Suprapubic skin (tissue), 4 donors: ENCODE results near the gene PCP4L1. TPM values are rescaled to one million over a fixed set of nuclear protein-coding genes. Genes with fewer than 3 reads are reported as not detected.

ENCODE experiments used
- DNase-seq, 2 donors: peaks; one replicate each; pipeline ENCODE4 v3.0.0-alpha.2; 2019; ENCODE audit warnings: low spot score in 2 of 2
- H3K27ac ChIP-seq: fragments of 200-600 bp; sonication (generic); one replicate; pipeline ENCODE4 v1.5.1; 2019
- H3K27me3 ChIP-seq: fragments of 200-600 bp; sonication (generic); one replicate; pipeline ENCODE4 v1.5.1; 2019
- H3K36me3 ChIP-seq: fragments of 200-600 bp; sonication (generic); one replicate; pipeline ENCODE4 v1.5.1; 2019
- H3K4me1 ChIP-seq: fragments of 200-600 bp; sonication (generic); one replicate; pipeline ENCODE4 v1.5.1; 2019
- H3K4me3 ChIP-seq: fragments of 200-600 bp; sonication (generic); one replicate; pipeline ENCODE4 v1.5.1; 2019; ENCODE audit warnings: mild to moderate bottlenecking
- H3K9me3 ChIP-seq: fragments of 200-600 bp; sonication (generic); one replicate; pipeline ENCODE4 v1.5.1; 2019
- CTCF ChIP-seq, 2 donors: fragments of 200-600 bp in 1 of 2; fragments of 450-650 bp in 1 of 2; sonication (generic) in 1 of 2; IDR thresholded peaks; one replicate each; pipeline ENCODE4 v1.5.1; 2016 to 2019; ENCODE audit warnings: antibody characterized with exemption in 2 of 2, mild to moderate bottlenecking in 1 of 2, moderate library complexity in 1 of 2
- EP300 ChIP-seq: sonication (generic); formaldehyde crosslinking; IDR thresholded peaks from one replicate; pipeline ENCODE4 v1.6.1; 2017; ENCODE audit warnings: antibody characterized with exemption
- POLR2A ChIP-seq, 2 donors: fragments of 450-650 bp; IDR thresholded peaks; one replicate each; pipeline ENCODE4 v1.6.1; 2017; ENCODE audit warnings: antibody characterized with exemption in 2 of 2, mild to moderate bottlenecking in 2 of 2, moderate library complexity in 2 of 2
- POLR2AphosphoS5 ChIP-seq, 3 donors: sonication (generic); formaldehyde crosslinking; IDR thresholded peaks; one replicate each; pipeline ENCODE4 v1.6.1; 2017; ENCODE audit warnings: antibody characterized with exemption in 3 of 3
- WGBS: methylation state at CpG from one replicate; pipeline ENCODE4 v1.1.5; 2018; 5-methylcytosine and 5-hydroxymethylcytosine counted together
- total RNA-seq, 4 donors: library from RNA; depleted of rRNA; stranded (reverse); fragments of >200 nt; gene quantifications; one replicate each; pipeline ENCODE4 v1.1.0, GENCODE V29; 2016

The PCP4L1 gene
- total RNA-seq, 4 donors from 2014 or later = 2.7 to 10.1 (median 3.7) TPM

DNA sequence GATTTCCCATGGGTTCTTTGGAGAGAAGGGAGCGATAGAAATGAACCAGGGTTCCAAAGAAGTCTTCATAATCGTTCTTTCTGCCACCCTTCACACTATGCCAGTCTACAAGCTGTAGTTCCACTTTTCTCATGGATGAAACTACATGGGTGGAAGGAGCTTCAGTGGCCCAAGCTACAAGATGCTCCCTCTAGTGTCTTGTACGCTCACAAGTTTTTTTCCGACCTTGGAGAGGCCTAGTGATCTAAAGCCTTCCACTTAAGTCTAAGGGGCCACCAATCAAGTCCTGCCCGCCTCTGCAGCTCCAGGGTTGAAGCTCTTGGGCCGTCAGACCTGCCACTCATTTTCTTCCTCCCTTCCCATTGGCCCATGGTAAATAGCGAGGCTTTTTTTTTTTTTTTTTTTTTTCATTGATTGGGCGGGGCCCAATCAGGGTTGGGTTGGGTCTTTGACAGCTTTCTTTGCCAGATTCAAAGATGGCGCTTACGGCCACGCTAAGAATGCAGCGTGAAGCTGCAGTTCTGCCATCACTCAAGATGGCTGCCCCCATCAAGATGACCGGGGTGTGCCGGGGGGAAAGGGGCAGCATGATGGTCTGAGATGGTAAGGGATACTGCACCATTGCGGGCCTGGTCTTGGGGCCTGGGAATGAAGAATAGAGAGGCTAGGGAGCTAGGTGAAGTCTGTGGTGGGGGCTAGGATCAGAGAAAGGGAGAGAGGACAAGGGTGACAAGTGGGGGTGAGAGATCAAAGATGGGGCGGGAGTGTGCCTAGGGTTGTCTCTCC lies 32.8 kb upstream of the PCP4L1 start, which contains the start of gene TOMM40L:
Gene TOMM40L (plus strand): TSS at position 527 of the 786 bp plus-strand sequence. CDS start 430 bp downstream, outside the sequence.
- peaks cover 26% of the 10 kb centered on the region for H3K36me3 ChIP-seq
- 4% methylated on average over 16 of the region's 16 CpGs for WGBS
- H3K9me3 ChIP-seq = no peaks in the 10 kb centered on the region
- peak within 1 kb of the TSS; percentile 0 for H3K27ac ChIP-seq
- peak within 1 kb of the TSS; percentile 54 for H3K4me3 ChIP-seq
- no peaks in the 10 kb centered on the region for H3K27me3 ChIP-seq
- peak; percentile 94 to 95 for DNase-seq
- no peak for TF ChIP-seq EP300
- TF ChIP-seq CTCF (IDR thresholded peaks at IDR 0.05) = peak; percentile 50 to 58
- H3K4me1 ChIP-seq = peaks cover 28% of the 10 kb centered on the region

DNA sequence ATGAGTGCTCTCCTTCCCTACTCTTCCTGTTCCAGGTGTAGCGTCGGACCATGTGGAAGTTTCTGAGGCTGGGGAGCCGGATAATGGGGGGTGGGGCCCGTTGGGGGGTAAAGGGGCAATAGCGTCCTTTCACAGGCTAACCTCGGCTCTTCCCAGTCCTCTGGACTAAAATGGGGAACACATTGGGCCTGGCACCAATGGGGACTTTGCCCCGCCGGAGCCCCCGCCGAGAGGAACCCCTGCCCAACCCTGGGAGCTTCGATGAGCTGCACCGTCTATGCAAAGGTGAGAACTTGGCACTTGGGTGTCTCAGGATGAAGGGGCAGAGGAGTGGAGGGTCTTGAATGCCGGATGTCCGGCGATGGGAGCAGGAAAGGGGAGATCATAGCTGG lies 32.2 kb upstream of the PCP4L1 start:
- Histone ChIP-seq H3K9me3 (no peaks in the 10 kb centered on the region), H3K36me3 (peaks cover 32% of the 10 kb centered on the region), H3K4me3 (peak overlapping the region; percentile 54), H3K27ac (no peak overlapping the region), H3K4me1 (peaks cover 28% of the 10 kb centered on the region), H3K27me3 (no peaks in the 10 kb centered on the region)
- TF ChIP-seq EP300 (no peak), POLR2A (IDR thresholded peaks at IDR 0.05) (no peak), CTCF (IDR thresholded peaks at IDR 0.05) (no peak), POLR2AphosphoS5 (IDR thresholded peaks at IDR 0.05) (no peak)
- WGBS = 5% methylated on average over 13 of the region's 15 CpGs
- DNase-seq = no peak

DNA sequence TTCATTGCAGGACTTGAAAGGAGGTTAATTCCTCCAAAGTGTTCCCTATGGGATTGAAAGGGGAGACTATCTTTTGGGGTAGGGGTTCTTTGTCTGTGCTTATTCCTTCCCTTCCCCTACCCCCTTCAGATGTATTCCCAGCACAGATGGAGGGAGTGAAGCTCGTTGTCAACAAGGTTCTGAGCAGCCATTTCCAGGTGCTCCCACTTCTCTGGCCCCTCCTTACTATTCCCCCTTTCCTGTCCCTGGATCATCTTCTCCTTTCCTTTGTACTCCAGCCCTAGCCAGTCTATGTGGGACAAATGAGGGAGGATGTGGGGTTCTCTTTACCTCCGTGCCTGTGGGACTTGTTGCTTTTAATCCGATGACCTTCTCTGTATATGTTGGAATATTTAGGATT lies 31.8 kb upstream of the PCP4L1 start:
- Histone ChIP-seq H3K27ac (no peak overlapping the region), H3K9me3 (no peaks in the 10 kb centered on the region)

DNA sequence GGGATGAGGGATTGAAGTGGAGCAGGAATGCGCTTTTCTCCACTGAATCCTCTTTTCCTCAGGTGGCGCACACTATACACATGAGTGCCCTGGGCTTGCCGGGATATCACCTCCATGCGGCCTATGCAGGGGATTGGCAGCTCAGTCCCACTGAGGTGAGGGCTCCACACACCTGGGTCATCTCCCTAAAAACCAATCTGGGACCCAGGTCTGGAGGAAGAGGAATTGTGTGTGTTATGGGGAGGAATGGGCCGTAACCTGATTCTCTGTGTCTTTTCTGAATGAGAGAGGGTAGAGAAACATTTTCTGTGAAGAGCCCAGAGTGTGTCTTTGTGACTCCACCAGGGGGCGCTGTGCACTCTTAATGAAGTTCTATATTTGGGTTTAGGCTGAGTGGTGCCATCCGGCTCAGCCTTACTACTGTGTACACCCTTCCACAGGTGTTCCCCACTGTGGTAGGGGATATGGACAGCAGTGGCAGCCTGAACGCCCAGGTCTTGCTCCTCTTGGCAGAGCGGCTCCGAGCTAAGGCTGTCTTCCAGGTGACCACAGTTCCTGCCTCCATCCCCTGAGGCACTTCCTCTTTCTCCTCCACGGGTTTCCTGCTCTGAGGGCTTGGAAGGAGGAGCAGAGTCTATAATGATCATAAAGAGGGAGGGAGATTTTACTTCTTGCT lies 31.2 kb upstream of the PCP4L1 start:
- TF ChIP-seq POLR2A (IDR thresholded peaks at IDR 0.05) = no peak
- TF ChIP-seq EP300 = no peak
- TF ChIP-seq POLR2AphosphoS5 (IDR thresholded peaks at IDR 0.05) = no peak
- TF ChIP-seq CTCF (IDR thresholded peaks at IDR 0.05) = peak; percentile 78 to 91
- Histone ChIP-seq H3K36me3 (peaks cover 35% of the 10 kb centered on the region), H3K4me1 (peaks cover 28% of the 10 kb centered on the region), H3K9me3 (no peaks in the 10 kb centered on the region), H3K27me3 (no peaks in the 10 kb centered on the region), H3K4me3 (peak overlapping the region; percentile 54), H3K27ac (no peak overlapping the region)
- peak; percentile 89 to 94 for DNase-seq
- WGBS = 36% methylated on average over 11 of the region's 11 CpGs

More for the DNA sequence above, 31.8 kb upstream of the PCP4L1 start:
- no peak for DNase-seq
- H3K27me3 ChIP-seq = no peaks in the 10 kb centered on the region
- 69% methylated on average over 3 of the region's 3 CpGs for WGBS
- TF ChIP-seq CTCF (IDR thresholded peaks at IDR 0.05) (no peak), POLR2AphosphoS5 (IDR thresholded peaks at IDR 0.05) (no peak), POLR2A (IDR thresholded peaks at IDR 0.05) (no peak), EP300 (no peak)
- H3K4me1 ChIP-seq = peaks cover 28% of the 10 kb centered on the region
- peaks cover 35% of the 10 kb centered on the region for H3K36me3 ChIP-seq
- H3K4me3 ChIP-seq = peak overlapping the region; percentile 54

GRCh38 chr1:161228032-161228431 lies 30.5 kb upstream of the PCP4L1 start:
- no peak for DNase-seq
- Histone ChIP-seq H3K27ac (no peak overlapping the region), H3K4me3 (no peak overlapping the region), H3K36me3 (peaks cover 35% of the 10 kb centered on the region), H3K4me1 (peaks cover 28% of the 10 kb centered on the region), H3K9me3 (no peaks in the 10 kb centered on the region), H3K27me3 (no peaks in the 10 kb centered on the region)
- 90% methylated on average over 7 of the region's 7 CpGs for WGBS
- no peak for TF ChIP-seq POLR2AphosphoS5 (IDR thresholded peaks at IDR 0.05)
- TF ChIP-seq EP300 = no peak
